Caco-2 (cell line): ENCODE measurements around the gene MBTPS1. TPM values are rescaled to one million over a fixed set of nuclear protein-coding genes. Genes with fewer than 3 reads are reported as not detected.

Experiments used
- BruUV-seq: library from RNA; stranded (reverse); fragments of 400-500 nt; replicated peaks from 2 replicates; lab custom pipeline; 2021; lab: Mats Ljungman, UMichigan
- CTCF ChIA-PET: fragments of 300-600 bp; sonication (Branson Sonifier 250); formaldehyde crosslinking; loops from one replicate; lab custom pipeline; 2022; ENCODE audit warnings: antibody characterized with exemption; lab: Charles Lee
- POLR2A ChIA-PET: fragments of 300-600 bp; sonication (Branson Sonifier 250); formaldehyde crosslinking; loops from one replicate; lab custom pipeline; 2022; ENCODE audit warnings: antibody characterized with exemption; lab: Charles Lee
- DNase-seq, 2 experiments: peaks; one replicate each; pipeline versions ENCODE4 v3.0.0 to v3.0.0-alpha.2; 2020 to 2022
- H3K27me3 ChIP-seq: replicated peaks from 2 replicates; pipeline ENCODE4 v1.6.0; 2011; ENCODE audit warnings: low read length; ENCODE audit not compliant: control insufficient read depth, insufficient read depth
- H3K36me3 ChIP-seq: 2 replicates; pipeline ENCODE4 v1.5.1; 2011; ENCODE audit warnings: low read length; ENCODE audit not compliant: control insufficient read depth, insufficient read depth
- H3K4me1 ChIP-seq: fragments of 250-450 bp; sonication (Bioruptor Pico); 2 replicates; pipeline ENCODE4 v1.5.1; 2020; ENCODE audit warnings: mild to moderate bottlenecking
- H3K4me3 ChIP-seq: 2 replicates; pipeline ENCODE4 v1.5.1; 2011; ENCODE audit warnings: low read depth, mild to moderate bottlenecking, control low read depth, low read length
- H3K9me3 ChIP-seq: fragments of 250-450 bp; sonication (Bioruptor Pico); 2 replicates; pipeline ENCODE4 v1.5.1; 2020; ENCODE audit warnings: mild to moderate bottlenecking, moderate library complexity
- H3K27ac Mint-ChIP-seq: one replicate; pipeline ENCODE4 v1.8.0; 2022; ENCODE audit warnings: mixed read lengths; ENCODE audit not compliant: unreplicated experiment
- H3K27me3 Mint-ChIP-seq: one replicate; pipeline ENCODE4 v1.8.0; 2022; ENCODE audit warnings: mixed read lengths; ENCODE audit not compliant: insufficient read depth, unreplicated experiment
- H3K36me3 Mint-ChIP-seq: one replicate; pipeline ENCODE4 v1.8.0; 2022; ENCODE audit warnings: mild to moderate bottlenecking, mixed read lengths; ENCODE audit not compliant: insufficient read depth, unreplicated experiment
- H3K4me1 Mint-ChIP-seq: one replicate; pipeline ENCODE4 v1.8.0; 2022; ENCODE audit warnings: low read depth, mixed read lengths; ENCODE audit not compliant: unreplicated experiment
- H3K4me3 Mint-ChIP-seq: one replicate; pipeline ENCODE4 v1.8.0; 2022; ENCODE audit warnings: mild to moderate bottlenecking, moderate library complexity, mixed read lengths; ENCODE audit not compliant: unreplicated experiment
- H3K9me3 Mint-ChIP-seq: one replicate; pipeline ENCODE4 v1.8.0; 2022; ENCODE audit warnings: mixed read lengths; ENCODE audit not compliant: unreplicated experiment
- intact Hi-C: fragments of 100-400 bp; cut with micrococcal nuclease; formaldehyde crosslinking; loops from one replicate; pipeline ENCODE4 v1.10.0; 2022; ENCODE audit not compliant: unreplicated experiment
- total RNA-seq: library from RNA; stranded (reverse); gene quantifications from 2 replicates; pipeline ENCODE4 v1.2.3, GENCODE V29; 2022
- TF ChIP-seq, protein P1 (sequence below), 2 experiments: fragments of 200-600 bp in 1 of 2; IDR thresholded peaks; 1 replicate in 1 of 2; 2 replicates in 1 of 2; pipeline versions ENCODE4 v1.5.1 to v1.8.0; 2011 to 2022; ENCODE audit warnings: antibody characterized with exemption in 1 of 2, control low read depth in 1 of 2, inconsistent platforms in 1 of 2, low read depth in 1 of 2, low read length in 1 of 2, mild to moderate bottlenecking in 1 of 2, moderate library complexity in 1 of 2; ENCODE audit not compliant: insufficient read depth in 1 of 2, severe bottlenecking in 1 of 2, unreplicated experiment in 1 of 2

MBTPS1 gene
- total RNA-seq, 1 experiment from 2014 or later, result 96.4 TPM

DNA sequence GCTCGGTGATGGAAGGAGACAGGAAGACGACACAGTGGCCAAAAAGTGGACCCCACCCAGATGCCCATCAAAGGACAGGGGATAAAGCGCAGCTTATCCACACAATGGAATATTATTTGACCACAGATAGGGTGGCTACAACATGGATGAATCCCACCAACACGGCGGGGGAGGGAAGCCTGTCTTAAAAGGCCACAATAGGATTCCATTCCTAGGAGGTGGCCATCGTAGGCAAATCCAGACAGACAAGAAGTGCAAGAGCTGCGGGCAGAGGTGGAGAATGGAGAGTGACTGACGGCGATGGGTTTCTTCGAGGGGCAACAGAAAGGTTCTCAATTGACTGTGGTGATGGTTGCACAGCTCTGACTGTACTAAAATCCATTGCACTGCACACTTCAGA is 90.1 kb downstream of the MBTPS1 start:
- CTCF ChIA-PET, result no interaction called here
- Mint-ChIP-seq H3K4me1 (no peaks in the 10 kb centered on the region), H3K4me3 (no peak overlapping the region), H3K9me3 (peaks cover 4% of the 10 kb centered on the region), H3K27me3 (peaks cover 9% of the 10 kb centered on the region), H3K36me3 (no peaks in the 10 kb centered on the region), H3K27ac (no peak overlapping the region)
- Histone ChIP-seq H3K36me3 (no peaks in the 10 kb centered on the region), H3K4me3 (no peak overlapping the region), H3K27me3 (no peaks in the 10 kb centered on the region), H3K9me3 (peaks cover 3% of the 10 kb centered on the region), H3K4me1 (peaks cover 7% of the 10 kb centered on the region)
- POLR2A ChIA-PET, result no interaction called here
- no TSS peak for BruUV-seq
- no peak for DNase-seq
- TF ChIP-seq, protein P1, sequence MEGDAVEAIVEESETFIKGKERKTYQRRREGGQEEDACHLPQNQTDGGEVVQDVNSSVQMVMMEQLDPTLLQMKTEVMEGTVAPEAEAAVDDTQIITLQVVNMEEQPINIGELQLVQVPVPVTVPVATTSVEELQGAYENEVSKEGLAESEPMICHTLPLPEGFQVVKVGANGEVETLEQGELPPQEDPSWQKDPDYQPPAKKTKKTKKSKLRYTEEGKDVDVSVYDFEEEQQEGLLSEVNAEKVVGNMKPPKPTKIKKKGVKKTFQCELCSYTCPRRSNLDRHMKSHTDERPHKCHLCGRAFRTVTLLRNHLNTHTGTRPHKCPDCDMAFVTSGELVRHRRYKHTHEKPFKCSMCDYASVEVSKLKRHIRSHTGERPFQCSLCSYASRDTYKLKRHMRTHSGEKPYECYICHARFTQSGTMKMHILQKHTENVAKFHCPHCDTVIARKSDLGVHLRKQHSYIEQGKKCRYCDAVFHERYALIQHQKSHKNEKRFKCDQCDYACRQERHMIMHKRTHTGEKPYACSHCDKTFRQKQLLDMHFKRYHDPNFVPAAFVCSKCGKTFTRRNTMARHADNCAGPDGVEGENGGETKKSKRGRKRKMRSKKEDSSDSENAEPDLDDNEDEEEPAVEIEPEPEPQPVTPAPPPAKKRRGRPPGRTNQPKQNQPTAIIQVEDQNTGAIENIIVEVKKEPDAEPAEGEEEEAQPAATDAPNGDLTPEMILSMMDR (IDR thresholded peaks at IDR 0.05; ENCODE audit: insufficient read depth in 1 of 2, low read depth in 1 of 2, low read length in 1 of 2, severe bottlenecking in 1 of 2, unreplicated experiment in 1 of 2), result no peak
- intact Hi-C loops, result no loop called here

DNA sequence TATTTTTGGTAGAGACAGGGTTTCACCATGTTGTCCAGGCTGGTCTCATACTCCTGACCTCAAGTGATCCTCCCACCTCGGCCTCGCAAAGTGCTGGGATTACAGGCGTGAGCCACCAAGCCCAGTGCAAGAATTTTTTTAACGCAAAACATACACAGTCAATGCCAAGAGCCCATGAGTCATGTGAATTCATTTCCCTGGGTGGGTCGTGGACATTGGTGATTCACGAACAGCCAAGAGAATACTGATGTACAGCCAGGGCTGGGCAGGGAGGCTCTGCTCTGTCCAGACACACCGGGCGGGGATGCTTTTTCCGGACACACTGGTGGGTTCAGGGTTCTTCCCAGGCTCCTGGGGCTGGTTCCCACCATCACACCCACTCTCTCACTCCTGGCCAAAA is 91.9 kb downstream of the MBTPS1 start:
- BruUV-seq, result no TSS peak
- intact Hi-C loops, result no loop called here
- H3K4me1 ChIP-seq, result peaks cover 7% of the 10 kb centered on the region
- H3K4me3 ChIP-seq, result no peak overlapping the region
- H3K4me3 Mint-ChIP-seq, result no peak overlapping the region
- H3K9me3 Mint-ChIP-seq, result peaks cover 18% of the 10 kb centered on the region
- no peaks in the 10 kb centered on the region for H3K27me3 ChIP-seq
- TF ChIP-seq, protein P1 (IDR thresholded peaks at IDR 0.05; ENCODE audit: insufficient read depth in 1 of 2, low read depth in 1 of 2, low read length in 1 of 2, severe bottlenecking in 1 of 2, unreplicated experiment in 1 of 2), result no peak
- H3K4me1 Mint-ChIP-seq, result no peaks in the 10 kb centered on the region
- no peaks in the 10 kb centered on the region for H3K36me3 Mint-ChIP-seq
- peaks cover 11% of the 10 kb centered on the region for H3K9me3 ChIP-seq
- POLR2A ChIA-PET, result no interaction called here
- DNase-seq, result no peak
- H3K27ac Mint-ChIP-seq, result no peak overlapping the region
- no peaks in the 10 kb centered on the region for H3K36me3 ChIP-seq
- no peaks in the 10 kb centered on the region for H3K27me3 Mint-ChIP-seq
- CTCF ChIA-PET, result no interaction called here

DNA sequence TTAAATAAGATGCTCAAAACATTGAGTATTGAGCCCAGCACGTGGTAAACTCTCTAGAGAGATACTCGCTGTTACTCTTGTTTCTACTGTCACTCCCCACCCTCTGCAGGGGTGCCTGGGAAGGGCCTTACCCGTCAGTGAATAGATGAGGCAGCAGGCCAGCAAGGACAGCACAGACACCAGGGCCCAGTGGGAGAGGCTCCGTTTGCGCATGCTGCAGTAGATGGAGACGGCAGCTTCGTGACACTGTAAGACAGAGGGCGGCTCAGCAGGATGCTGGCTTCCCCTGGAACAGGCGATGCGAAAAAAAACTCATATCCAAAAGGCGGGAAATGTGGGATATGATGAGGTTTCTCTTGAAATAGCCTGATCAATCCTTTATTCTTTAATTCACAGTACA is 94.1 kb downstream of the MBTPS1 start:
- H3K9me3 Mint-ChIP-seq, result peaks cover 36% of the 10 kb centered on the region
- peaks cover 18% of the 10 kb centered on the region for H3K9me3 ChIP-seq
- DNase-seq, result no peak
- no peak overlapping the region for H3K4me3 ChIP-seq
- H3K27ac Mint-ChIP-seq, result no peak overlapping the region
- no peaks in the 10 kb centered on the region for H3K36me3 ChIP-seq
- no peaks in the 10 kb centered on the region for H3K27me3 Mint-ChIP-seq
- ChIA-PET POLR2A (no interaction called here), CTCF (no interaction called here)
- no peaks in the 10 kb centered on the region for H3K27me3 ChIP-seq
- H3K4me1 ChIP-seq, result peaks cover 7% of the 10 kb centered on the region
- H3K36me3 Mint-ChIP-seq, result no peaks in the 10 kb centered on the region
- intact Hi-C loops, result no loop called here
- BruUV-seq, result no TSS peak
- TF ChIP-seq, protein P1 (IDR thresholded peaks at IDR 0.05; ENCODE audit: insufficient read depth in 1 of 2, low read depth in 1 of 2, low read length in 1 of 2, severe bottlenecking in 1 of 2, unreplicated experiment in 1 of 2), result no peak
- no peaks in the 10 kb centered on the region for H3K4me1 Mint-ChIP-seq
- H3K4me3 Mint-ChIP-seq, result no peak overlapping the region
